Fibroblast of the aortic adventitia (primary cell): ENCODE data around the gene TBX21. TPM values are rescaled to one million over a fixed set of nuclear protein-coding genes. Genes with fewer than 3 reads are reported as not detected.

Experiments used
- DNase-seq: peaks from one replicate; pipeline ENCODE4 v3.0.0-alpha.2; 2010; ENCODE audit warnings: low read depth
- H3K4me3 ChIP-seq: 2 replicates; pipeline ENCODE4 v1.5.1; 2011; ENCODE audit warnings: low read depth, mild to moderate bottlenecking, control low read depth, low read length, moderate library complexity
- CTCF ChIP-seq: IDR thresholded peaks from 2 replicates; pipeline ENCODE4 v1.5.1; 2011; ENCODE audit warnings: mild to moderate bottlenecking, low read length, control low read depth, inconsistent platforms; ENCODE audit not compliant: insufficient read depth
- total RNA-seq: library from RNA; depleted of rRNA; stranded (reverse); fragments of >200 nt; gene quantifications from 2 replicates; pipeline ENCODE4 v1.2.3, GENCODE V29; 2012; ENCODE audit warnings: low replicate concordance

TBX21 gene
- not detected in 2 replicates for total RNA-seq

GRCh38 chr17:47733047-47733673, at the start of gene TBX21:
TBX21 (plus strand) TSS chr17:47733236; CDS start chr17:47733455, 219 bp downstream.
- no peak for DNase-seq
- H3K4me3 ChIP-seq, result no peak within 1 kb of the TSS
- TF ChIP-seq CTCF, result no peak

- no peak overlapping the region for H3K4me3 ChIP-seq
- no peak for TF ChIP-seq CTCF
- no peak for DNase-seq
Measured at GRCh38 chr17:47684025-47684424, 49.0 kb upstream of the TBX21 start.

GRCh38 chr17:47684535-47685193, 48.4 kb upstream of the TBX21 start:
- DNase-seq, result no peak
- no peak overlapping the region for H3K4me3 ChIP-seq

GRCh38 chr17:47685556-47686275, 47.3 kb upstream of the TBX21 start:
- TF ChIP-seq CTCF, result no peak
- DNase-seq, result no peak
- H3K4me3 ChIP-seq, result no peak overlapping the region

More at GRCh38 chr17:47684535-47685193, 48.4 kb upstream of the TBX21 start:
- no peak for TF ChIP-seq CTCF

- no peak overlapping the region for H3K4me3 ChIP-seq
- DNase-seq, result no peak
- no peak for TF ChIP-seq CTCF
Measured at GRCh38 chr17:47686276-47686635, 46.8 kb upstream of the TBX21 start.

- no peak for TF ChIP-seq CTCF
- DNase-seq, result no peak
- H3K4me3 ChIP-seq, result no peak overlapping the region
Measured at GRCh38 chr17:47686664-47687327, 46.2 kb upstream of the TBX21 start.
